NCI-H226 (cell line): Measurements from ENCODE around the gene BRAT1.
A peak's percentile ranks its signal among the peaks of the same experiment; 100 is the strongest.

Source experiments
- DNase-seq: peaks from one replicate; pipeline ENCODE4 v3.0.0-alpha.2; 2015

Gene BRAT1

DNA sequence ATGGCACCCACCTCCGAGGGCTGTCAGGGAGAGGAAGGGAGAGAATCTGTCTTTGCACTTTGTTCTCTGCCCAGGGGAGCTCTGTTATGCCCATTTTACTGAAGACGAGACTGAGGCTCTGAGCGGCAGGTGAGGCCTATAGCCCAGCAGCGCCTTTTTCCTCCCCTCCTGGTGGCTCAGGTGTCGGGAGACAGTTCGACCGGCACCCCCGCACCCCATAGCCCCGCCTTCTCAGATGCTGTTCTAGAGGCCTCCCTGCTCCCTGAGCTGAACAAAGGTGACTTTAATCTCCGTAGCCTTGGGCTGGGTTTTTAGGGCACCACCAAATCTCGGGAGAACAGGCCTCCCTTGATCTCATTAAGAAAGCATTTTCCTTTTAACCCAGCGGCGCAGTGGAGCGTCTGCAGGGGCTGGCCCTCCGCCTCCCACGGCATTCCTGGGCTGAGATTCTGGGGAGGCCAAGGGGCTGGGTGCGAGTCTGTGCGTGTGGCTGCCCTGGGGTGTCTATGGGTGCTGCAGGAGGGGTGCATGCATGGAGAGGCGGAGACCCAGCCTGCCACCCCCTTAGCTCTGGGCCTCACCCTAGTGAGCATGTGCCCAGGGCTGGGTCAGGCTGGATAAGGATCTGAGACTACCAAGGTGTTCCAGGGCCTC lies 32.4 kb downstream of the BRAT1 start:
- peak; percentile 100 for DNase-seq

- DNase-seq = peak; percentile 85
Observed at GRCh38 chr7:2521952-2522591, 33.3 kb downstream of the BRAT1 start.

DNA sequence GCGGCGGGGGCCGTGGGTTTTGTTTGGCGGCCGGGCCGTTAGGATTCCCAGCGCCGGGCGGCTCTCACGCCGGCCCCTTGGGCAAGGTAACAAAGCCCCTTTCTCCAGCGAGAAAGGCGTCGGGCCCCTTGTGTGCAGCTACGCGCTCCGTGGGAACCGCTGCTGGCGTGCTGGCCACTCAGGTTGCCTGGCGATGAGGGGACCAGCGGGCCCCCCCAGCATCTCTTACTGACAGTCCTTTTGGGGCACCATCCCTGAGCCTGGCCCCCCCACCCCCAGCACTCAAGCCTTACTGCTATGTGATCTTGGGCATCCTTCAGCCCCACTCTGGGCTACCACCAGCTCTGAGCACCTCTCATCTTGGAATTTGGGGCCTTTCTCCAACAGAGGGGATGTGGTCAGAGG lies 34.0 kb downstream of the BRAT1 start:
- peak; percentile 57 for DNase-seq

GRCh38 chr7:2520761-2521290 lies 34.5 kb downstream of the BRAT1 start:
- DNase-seq = no peak

GRCh38 chr7:2520131-2520760 lies 35.1 kb downstream of the BRAT1 start:
- no peak for DNase-seq

GRCh38 chr7:2519119-2519930 lies 36.0 kb downstream of the BRAT1 start, which contains the start of gene LFNG:
Gene LFNG (plus strand): TSS chr7:2519774. CDS start chr7:2519862, 88 bp downstream.
- DNase-seq = peak; percentile 97

GRCh38 chr7:2518737-2519118 lies 36.6 kb downstream of the BRAT1 start:
- DNase-seq = no peak

DNA sequence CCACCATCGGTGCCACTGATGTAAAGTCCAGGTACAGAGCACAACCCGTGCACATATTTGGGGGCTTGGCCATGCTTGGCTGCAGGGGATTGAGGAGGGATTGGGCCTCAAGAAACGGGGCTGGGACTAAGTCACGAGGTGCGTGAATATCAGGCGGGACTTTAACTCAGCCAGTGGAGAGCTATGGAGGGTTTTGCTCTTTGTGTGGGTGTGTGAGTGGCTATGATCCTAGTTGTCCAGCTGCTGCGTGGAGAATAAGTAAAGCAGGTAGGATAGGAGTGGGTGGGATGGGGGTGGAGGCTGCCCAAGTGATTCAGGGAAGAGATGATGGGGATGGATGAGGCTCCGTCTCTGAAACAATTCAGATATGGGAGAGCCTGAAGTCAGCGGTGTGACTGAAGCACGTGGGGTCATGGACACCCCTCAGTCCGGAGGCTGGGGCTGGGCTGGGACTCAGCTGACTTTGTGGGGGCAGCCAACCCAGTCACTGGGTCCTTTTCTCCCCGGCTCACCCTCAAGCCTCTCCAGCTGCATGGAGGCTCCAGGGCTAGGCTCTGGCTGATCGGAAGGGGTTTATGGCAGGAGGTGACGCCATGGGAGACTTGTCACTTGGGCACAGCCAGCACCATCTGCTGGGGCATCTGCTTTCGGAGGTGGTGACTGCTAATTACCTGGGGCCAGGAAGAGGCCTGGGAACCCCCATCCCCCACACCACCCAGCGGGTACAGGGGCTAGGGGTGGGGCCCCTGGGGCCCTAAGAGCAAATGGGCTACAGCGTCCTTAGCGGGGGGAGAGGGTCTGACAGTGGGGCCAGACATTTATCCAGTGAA lies 37.4 kb downstream of the BRAT1 start:
- no peak for DNase-seq

DNA sequence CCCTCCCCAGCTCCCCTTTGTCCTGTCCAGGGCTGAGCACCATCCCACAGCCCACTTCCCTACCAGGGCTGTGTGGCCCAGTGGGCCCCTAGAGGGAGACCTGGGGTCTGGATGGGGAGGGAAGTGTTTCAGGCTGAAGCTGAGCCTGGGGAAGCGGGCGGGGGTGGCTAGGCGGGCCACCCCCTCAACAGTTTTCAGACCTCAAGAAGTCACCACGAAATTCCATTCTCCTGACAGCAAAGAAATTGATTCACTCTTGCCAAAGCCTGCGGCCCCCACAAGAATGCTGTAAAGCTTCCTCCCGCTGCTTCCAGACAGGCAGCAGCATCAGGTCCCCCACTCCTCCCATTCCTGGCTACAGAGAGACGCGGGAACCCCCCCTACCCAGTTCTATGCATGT lies 38.3 kb downstream of the BRAT1 start:
- DNase-seq = peak; percentile 97

DNA sequence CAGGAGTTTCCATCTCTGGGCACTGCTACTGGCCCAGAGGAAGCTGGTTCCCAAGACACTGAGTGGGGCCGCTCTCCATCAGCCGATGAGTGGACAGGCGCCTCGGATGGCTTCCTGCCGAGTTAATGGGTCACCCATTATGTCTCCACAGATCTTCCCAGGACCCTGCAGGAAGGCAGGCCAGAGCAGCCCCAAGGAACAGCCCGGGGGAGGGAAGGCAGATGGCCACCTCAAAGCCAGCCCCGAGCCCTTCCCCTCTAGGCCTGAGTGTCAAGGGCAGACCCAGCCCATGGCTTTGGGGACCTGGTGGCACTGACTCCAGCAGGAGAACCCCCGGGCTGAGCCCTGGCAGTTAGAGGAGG lies 39.1 kb downstream of the BRAT1 start:
- DNase-seq = no peak

DNA sequence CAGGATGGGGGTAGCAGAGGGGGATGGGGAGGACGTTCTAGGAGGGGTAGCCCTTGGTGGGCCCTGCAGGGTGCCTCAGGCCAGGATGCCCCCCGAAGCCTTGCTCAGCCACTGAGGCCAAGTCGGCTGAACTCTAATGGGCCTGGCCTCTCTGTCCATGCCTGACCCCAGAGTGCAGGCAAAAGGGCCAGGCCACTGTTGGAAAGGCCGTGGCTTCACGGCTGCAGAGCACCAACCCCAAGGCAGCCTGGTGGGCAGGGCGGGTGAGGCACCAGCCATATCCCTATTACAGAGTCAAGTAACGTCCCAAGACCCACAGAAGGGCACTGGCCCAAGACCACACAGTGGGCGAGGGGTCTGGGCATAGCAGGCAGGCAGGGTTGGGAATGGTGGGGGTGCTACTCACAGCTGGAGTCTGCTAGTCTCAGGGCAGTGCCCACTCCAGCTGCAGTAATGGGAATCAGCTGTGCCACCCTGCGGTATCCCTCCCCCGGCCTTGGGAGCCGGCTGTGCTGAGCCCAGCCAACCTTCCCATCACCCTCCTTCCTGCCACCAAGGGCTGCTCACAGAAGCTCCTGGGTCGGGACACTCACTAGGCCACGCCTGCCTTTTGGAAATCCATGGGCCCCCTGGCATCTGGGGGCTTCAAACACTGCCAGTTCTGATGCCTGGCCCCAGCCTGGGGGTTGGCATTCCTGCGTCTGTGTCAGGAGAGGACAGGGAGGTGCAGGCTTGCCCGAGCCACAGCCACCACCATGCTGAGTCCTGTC lies 39.7 kb downstream of the BRAT1 start:
- DNase-seq = no peak

DNA sequence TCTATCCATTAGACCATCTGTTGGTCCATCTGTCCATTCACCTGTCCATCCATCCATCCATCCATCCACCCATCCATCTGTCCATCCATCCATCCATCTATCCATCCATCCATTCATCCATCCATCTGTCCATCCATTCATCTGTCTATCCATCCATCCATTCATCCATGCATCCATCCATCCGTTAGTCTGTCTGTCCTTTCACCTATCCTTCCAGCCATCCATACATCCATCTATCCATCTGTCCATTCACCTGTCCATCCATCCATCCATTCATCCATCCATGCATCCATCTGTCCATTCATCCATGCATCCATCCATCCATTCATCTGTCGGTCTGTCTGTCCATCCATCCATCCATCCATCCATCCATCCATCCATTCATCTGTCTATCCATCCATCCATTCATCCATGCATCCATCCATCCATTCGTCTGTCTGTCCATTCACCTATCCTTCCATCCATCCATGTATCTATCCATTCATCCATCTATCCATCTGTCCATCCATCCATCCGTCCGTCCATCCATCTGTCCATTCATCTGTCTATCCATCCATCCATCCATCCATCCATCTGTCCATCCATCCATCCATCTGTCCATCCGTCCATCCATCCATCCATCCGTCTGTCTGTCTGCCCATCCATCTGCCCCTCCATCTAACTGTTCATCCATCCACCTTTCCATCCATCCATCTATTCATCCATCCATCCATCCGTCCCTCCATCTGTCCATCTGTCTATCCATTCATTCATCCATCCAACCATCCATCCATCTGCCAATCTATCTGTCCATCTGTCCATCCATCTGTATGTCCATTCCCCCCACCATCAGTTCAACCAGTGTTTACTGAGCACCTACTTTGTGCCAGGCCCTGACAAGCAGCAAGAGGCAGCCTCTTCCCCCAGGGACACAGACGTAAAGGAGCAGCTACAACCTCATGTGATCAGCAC lies 40.6 kb downstream of the BRAT1 start:
- no peak for DNase-seq

DNA sequence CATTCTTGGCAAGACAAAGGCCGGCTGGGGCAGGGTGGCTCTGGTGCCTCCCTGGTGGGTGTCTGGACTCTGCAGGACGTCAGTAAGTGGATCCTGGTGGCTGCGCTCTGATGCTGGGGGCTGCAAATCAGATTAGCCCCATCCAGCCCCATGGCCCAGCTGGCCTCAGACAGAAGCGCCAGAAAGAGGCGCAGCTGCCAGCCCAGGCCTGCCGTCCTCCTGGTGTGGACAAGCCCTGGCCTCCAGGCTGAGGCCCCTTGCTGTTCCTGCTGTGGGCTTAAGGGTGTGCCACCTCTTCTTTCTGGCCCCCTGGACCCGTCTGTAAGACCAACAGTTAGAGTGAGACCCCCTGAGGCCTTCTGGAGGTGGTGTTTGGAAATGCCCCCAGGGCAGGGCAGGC lies 41.6 kb downstream of the BRAT1 start:
- DNase-seq = no peak

GRCh38 chr7:2512713-2513112 lies 42.6 kb downstream of the BRAT1 start:
- DNase-seq = no peak

- DNase-seq = no peak
Observed at GRCh38 chr7:2512179-2512661, 43.1 kb downstream of the BRAT1 start.

GRCh38 chr7:2511769-2512168 lies 43.6 kb downstream of the BRAT1 start:
- no peak for DNase-seq

DNA sequence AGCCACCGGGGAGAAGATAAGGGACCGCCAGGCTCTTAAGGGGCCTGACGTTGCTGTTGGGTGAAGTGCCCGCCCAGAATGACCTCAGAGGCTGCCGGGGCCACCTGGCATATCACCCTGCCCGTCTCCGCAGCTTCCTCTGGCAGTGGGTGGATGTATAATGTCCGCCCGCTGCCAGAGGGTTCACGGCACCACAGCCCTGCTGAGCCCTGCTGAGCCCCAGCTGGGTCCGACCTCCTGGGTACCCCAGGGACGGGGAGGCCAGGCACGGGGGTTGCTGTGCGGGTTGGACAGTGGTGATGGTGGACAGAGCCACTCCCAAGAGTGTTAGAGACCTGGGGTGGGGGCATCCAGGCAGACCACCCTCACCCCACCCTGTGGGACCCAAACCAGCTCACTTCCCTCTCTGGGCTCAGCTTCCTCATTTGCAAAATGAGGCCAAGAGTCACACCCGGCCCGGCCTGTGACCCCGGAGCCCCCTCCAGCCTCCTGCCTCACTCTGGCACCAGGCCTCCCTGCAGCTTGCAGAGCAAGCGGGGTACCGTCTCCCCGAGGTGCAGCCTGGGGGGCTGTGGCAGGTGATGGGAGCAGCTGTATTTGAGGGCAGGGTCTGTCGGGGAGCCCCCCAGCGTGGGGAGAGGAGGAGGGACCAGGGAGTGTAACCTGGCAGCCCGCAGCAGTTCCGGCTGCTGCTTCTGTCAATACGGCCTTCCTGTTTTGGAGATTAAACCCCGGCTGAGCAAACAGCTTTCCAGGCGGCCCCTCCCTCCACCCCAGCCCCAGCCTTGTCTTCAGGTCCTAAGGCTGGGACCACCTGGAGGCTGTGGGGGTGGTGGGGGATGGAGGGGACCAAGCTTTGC lies 44.2 kb downstream of the BRAT1 start:
- DNase-seq = no peak

DNA sequence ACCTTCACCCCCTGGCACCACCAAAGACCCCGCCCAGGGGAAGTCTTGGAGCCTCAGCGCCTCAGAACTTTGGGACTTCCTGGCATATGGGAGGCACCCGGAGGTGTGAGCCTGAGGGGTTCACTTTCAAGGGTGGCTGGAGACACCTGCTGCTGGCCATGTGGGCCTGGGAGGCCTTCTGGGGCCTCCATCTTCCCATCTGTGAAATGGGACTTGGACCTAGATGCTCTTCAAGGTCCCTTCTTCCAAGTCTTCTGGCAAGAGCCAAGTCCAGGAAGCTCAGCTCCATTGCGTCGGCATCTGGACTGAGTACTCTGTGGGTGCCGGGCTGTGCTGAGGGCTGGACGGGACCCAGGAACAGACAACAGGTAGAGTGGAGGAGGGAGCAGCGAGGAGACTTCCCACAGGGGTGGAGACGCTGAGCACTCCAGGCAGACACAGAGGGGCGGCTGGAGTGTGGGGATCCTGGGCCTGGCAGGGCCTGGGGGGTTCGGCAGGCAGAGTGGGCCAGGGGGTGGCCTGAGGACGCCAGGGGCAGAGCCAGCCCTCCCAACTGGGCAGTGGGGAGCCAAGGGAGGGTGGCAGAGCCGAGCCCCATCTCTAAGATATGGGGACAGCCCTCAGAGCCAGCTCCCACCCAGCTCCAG lies 45.1 kb downstream of the BRAT1 start:
- no peak for DNase-seq
